ENCODE data around the gene GNG4. TPM values are rescaled to one million over a fixed set of nuclear protein-coding genes. Genes with fewer than 3 reads are reported as not detected.
"Not testable (repeated sequence)": the region's sequence is repeated elsewhere in the genome, so short reads cannot be mapped to it uniquely, and the experiment has no call there.

GNG4 gene
- total RNA-seq, 1 experiment from 2014 or later, result 3.5 TPM

- Mint-ChIP-seq H3K27ac (ENCODE audit: unreplicated experiment) (no peak overlapping the region), H3K4me1 (ENCODE audit: low read depth, unreplicated experiment) (peaks cover 7% of the 10 kb centered on the region), H3K27me3 (ENCODE audit: insufficient read depth, unreplicated experiment) (no peaks in the 10 kb centered on the region), H3K4me3 (ENCODE audit: unreplicated experiment) (no peak overlapping the region), H3K9me3 (ENCODE audit: unreplicated experiment) (no peaks in the 10 kb centered on the region), H3K36me3 (ENCODE audit: insufficient read depth, unreplicated experiment) (peaks cover 10% of the 10 kb centered on the region)
- Histone ChIP-seq H3K36me3 (ENCODE audit: control insufficient read depth, insufficient read depth, low read length) (no peaks in the 10 kb centered on the region), H3K27me3 (replicated peaks; ENCODE audit: control insufficient read depth, insufficient read depth, low read length) (no peaks in the 10 kb centered on the region), H3K9me3 (no peaks in the 10 kb centered on the region), H3K4me1 (no peaks in the 10 kb centered on the region), H3K4me3 (ENCODE audit: low read depth, low read length) (no peak overlapping the region)
- no peak for TF ChIP-seq CTCF (IDR thresholded peaks at IDR 0.05; ENCODE audit: insufficient read depth in 1 of 2, low read depth in 1 of 2, low read length in 1 of 2, severe bottlenecking in 1 of 2, unreplicated experiment in 1 of 2)
- POLR2A ChIA-PET, result no interaction called here
- CTCF ChIA-PET, result no interaction called here
- no peak for DNase-seq
- no TSS peak for BruUV-seq (replicated peaks)
- intact Hi-C loops (cut with micrococcal nuclease; ENCODE audit: unreplicated experiment), result loop anchor here (10.0 kb wide), 1 partner anchor 204 kb away; no protein-coding TSS in a partner anchor
Observed at GRCh38 chr1:235640580-235640979, 9.0 kb downstream of the GNG4 start.

- TF ChIP-seq CTCF (IDR thresholded peaks at IDR 0.05; ENCODE audit: insufficient read depth in 1 of 2, low read depth in 1 of 2, low read length in 1 of 2, severe bottlenecking in 1 of 2, unreplicated experiment in 1 of 2), result no peak
- Histone ChIP-seq H3K36me3 (ENCODE audit: control insufficient read depth, insufficient read depth, low read length) (no peaks in the 10 kb centered on the region), H3K9me3 (no peaks in the 10 kb centered on the region), H3K4me3 (ENCODE audit: low read depth, low read length) (no peak overlapping the region), H3K27me3 (replicated peaks; ENCODE audit: control insufficient read depth, insufficient read depth, low read length) (no peaks in the 10 kb centered on the region), H3K4me1 (no peaks in the 10 kb centered on the region)
- intact Hi-C loops (cut with micrococcal nuclease; ENCODE audit: unreplicated experiment), result loop anchor here (10.0 kb wide), 1 partner anchor 205 kb away; no protein-coding TSS in a partner anchor
- no peaks in the 10 kb centered on the region for H3K27me3 Mint-ChIP-seq (ENCODE audit: insufficient read depth, unreplicated experiment)
- ChIA-PET POLR2A (no interaction called here), CTCF (no interaction called here)
- H3K4me3 Mint-ChIP-seq (ENCODE audit: unreplicated experiment), result no peak overlapping the region
- DNase-seq, result no peak
- peaks cover 10% of the 10 kb centered on the region for H3K36me3 Mint-ChIP-seq (ENCODE audit: insufficient read depth, unreplicated experiment)
- peaks cover 7% of the 10 kb centered on the region for H3K4me1 Mint-ChIP-seq (ENCODE audit: low read depth, unreplicated experiment)
- no TSS peak for BruUV-seq (replicated peaks)
- H3K9me3 Mint-ChIP-seq (ENCODE audit: unreplicated experiment), result no peaks in the 10 kb centered on the region
- H3K27ac Mint-ChIP-seq (ENCODE audit: unreplicated experiment), result no peak overlapping the region
Observed at GRCh38 chr1:235639226-235640205, 10.1 kb downstream of the GNG4 start.

- BruUV-seq (replicated peaks); CTCF ChIA-PET; H3K36me3 ChIP-seq (ENCODE audit: control insufficient read depth, insufficient read depth, low read length); DNase-seq; H3K27ac Mint-ChIP-seq (ENCODE audit: unreplicated experiment); H3K4me3 Mint-ChIP-seq (ENCODE audit: unreplicated experiment); H3K27me3 Mint-ChIP-seq (ENCODE audit: insufficient read depth, unreplicated experiment); H3K4me3 ChIP-seq (ENCODE audit: low read depth, low read length); H3K9me3 Mint-ChIP-seq (ENCODE audit: unreplicated experiment); intact Hi-C loops (cut with micrococcal nuclease; ENCODE audit: unreplicated experiment); H3K36me3 Mint-ChIP-seq (ENCODE audit: insufficient read depth, unreplicated experiment); POLR2A ChIA-PET; H3K4me1 ChIP-seq; H3K4me1 Mint-ChIP-seq (ENCODE audit: low read depth, unreplicated experiment); H3K27me3 ChIP-seq (replicated peaks; ENCODE audit: control insufficient read depth, insufficient read depth, low read length); H3K9me3 ChIP-seq: not testable (repeated sequence)
Observed at GRCh38 chr1:235638612-235639011, 11.0 kb downstream of the GNG4 start.
